Measurements from ENCODE around the gene SUSD1.

The SUSD1 gene

GRCh38 chr9:112094948-112095681, 80.0 kb downstream of the SUSD1 start:
- no peak for TF ChIP-seq FOXP2 (optimal IDR thresholded peaks at IDR 0.05; ENCODE audit: borderline replicate concordance, extremely low read depth, extremely low read length, insufficient read depth)
- no peak for TF ChIP-seq SIN3A (IDR thresholded peaks at IDR 0.05; ENCODE audit: borderline replicate concordance, insufficient read depth, low read length)
- TF ChIP-seq POLR2AphosphoS5 (IDR thresholded peaks at IDR 0.05; ENCODE audit: low read depth, low read length) = no peak
- no peak for TF ChIP-seq TAF1 (IDR thresholded peaks at IDR 0.05; ENCODE audit: borderline replicate concordance, insufficient read depth, low read length)
- TF ChIP-seq, protein P1, sequence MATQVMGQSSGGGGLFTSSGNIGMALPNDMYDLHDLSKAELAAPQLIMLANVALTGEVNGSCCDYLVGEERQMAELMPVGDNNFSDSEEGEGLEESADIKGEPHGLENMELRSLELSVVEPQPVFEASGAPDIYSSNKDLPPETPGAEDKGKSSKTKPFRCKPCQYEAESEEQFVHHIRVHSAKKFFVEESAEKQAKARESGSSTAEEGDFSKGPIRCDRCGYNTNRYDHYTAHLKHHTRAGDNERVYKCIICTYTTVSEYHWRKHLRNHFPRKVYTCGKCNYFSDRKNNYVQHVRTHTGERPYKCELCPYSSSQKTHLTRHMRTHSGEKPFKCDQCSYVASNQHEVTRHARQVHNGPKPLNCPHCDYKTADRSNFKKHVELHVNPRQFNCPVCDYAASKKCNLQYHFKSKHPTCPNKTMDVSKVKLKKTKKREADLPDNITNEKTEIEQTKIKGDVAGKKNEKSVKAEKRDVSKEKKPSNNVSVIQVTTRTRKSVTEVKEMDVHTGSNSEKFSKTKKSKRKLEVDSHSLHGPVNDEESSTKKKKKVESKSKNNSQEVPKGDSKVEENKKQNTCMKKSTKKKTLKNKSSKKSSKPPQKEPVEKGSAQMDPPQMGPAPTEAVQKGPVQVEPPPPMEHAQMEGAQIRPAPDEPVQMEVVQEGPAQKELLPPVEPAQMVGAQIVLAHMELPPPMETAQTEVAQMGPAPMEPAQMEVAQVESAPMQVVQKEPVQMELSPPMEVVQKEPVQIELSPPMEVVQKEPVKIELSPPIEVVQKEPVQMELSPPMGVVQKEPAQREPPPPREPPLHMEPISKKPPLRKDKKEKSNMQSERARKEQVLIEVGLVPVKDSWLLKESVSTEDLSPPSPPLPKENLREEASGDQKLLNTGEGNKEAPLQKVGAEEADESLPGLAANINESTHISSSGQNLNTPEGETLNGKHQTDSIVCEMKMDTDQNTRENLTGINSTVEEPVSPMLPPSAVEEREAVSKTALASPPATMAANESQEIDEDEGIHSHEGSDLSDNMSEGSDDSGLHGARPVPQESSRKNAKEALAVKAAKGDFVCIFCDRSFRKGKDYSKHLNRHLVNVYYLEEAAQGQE (IDR thresholded peaks at IDR 0.05; ENCODE audit: insufficient read depth in 1 of 2, low read depth in 2 of 2, low read length in 2 of 2) = no peak

- TF ChIP-seq POLR2AphosphoS5 (IDR thresholded peaks at IDR 0.05; ENCODE audit: low read depth, low read length) (no peak), TAF1 (IDR thresholded peaks at IDR 0.05; ENCODE audit: borderline replicate concordance, insufficient read depth, low read length) (no peak), FOXP2 (optimal IDR thresholded peaks at IDR 0.05; ENCODE audit: borderline replicate concordance, extremely low read depth, extremely low read length, insufficient read depth) (no peak), SIN3A (IDR thresholded peaks at IDR 0.05; ENCODE audit: borderline replicate concordance, insufficient read depth, low read length) (no peak)
- TF ChIP-seq, protein P1 (IDR thresholded peaks at IDR 0.05; ENCODE audit: insufficient read depth in 1 of 2, low read depth in 2 of 2, low read length in 2 of 2) = no peak
Observed at GRCh38 chr9:112094241-112094640, 80.9 kb downstream of the SUSD1 start.

DNA sequence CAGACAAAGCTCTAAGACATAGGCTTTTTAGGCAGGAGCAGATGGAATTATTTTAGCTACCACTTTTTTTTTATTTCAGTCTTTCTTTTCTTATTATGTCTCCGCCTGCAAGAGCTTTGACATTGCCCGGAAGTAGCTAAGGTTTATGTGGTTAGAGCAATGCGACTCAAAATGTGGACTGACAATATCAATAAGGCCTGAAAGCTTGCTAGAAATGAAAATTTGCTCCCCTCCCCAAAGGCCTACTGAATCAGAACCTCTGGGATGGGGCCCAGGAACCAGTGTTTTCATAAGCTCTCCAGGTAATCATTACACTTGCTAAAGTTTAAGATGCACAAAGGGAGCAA, 81.3 kb downstream of the SUSD1 start:
- TF ChIP-seq, protein P1 (IDR thresholded peaks at IDR 0.05; ENCODE audit: insufficient read depth in 1 of 2, low read depth in 2 of 2, low read length in 2 of 2) = no peak
- no peak for TF ChIP-seq TAF1 (IDR thresholded peaks at IDR 0.05; ENCODE audit: borderline replicate concordance, insufficient read depth, low read length)
- no peak for TF ChIP-seq SIN3A (IDR thresholded peaks at IDR 0.05; ENCODE audit: borderline replicate concordance, insufficient read depth, low read length)
- TF ChIP-seq POLR2AphosphoS5 (IDR thresholded peaks at IDR 0.05; ENCODE audit: low read depth, low read length) = no peak
- TF ChIP-seq FOXP2 (optimal IDR thresholded peaks at IDR 0.05; ENCODE audit: borderline replicate concordance, extremely low read depth, extremely low read length, insufficient read depth) = no peak

GRCh38 chr9:112093147-112093869, 81.8 kb downstream of the SUSD1 start:
- no peak for TF ChIP-seq SIN3A (IDR thresholded peaks at IDR 0.05; ENCODE audit: borderline replicate concordance, insufficient read depth, low read length)
- TF ChIP-seq, protein P1 (IDR thresholded peaks at IDR 0.05; ENCODE audit: insufficient read depth in 1 of 2, low read depth in 2 of 2, low read length in 2 of 2) = no peak
- TF ChIP-seq FOXP2 (optimal IDR thresholded peaks at IDR 0.05; ENCODE audit: borderline replicate concordance, extremely low read depth, extremely low read length, insufficient read depth) = no peak
- no peak for TF ChIP-seq POLR2AphosphoS5 (IDR thresholded peaks at IDR 0.05; ENCODE audit: low read depth, low read length)
- TF ChIP-seq TAF1 (IDR thresholded peaks at IDR 0.05; ENCODE audit: borderline replicate concordance, insufficient read depth, low read length) = no peak

Measured in PFSK-1 (cell line).